RWPE1 (cell line): ENCODE measurements around the gene MED7.
A peak's percentile ranks its signal among the peaks of the same experiment; 100 is the strongest.

Experiments
- CTCF ChIA-PET: fragments of 350-600 bp; sonication (Branson Sonifier 250); formaldehyde crosslinking; extraction: SDS; loops from one replicate; lab custom pipeline; 2021; lab: Yijun Ruan, JAX
- POLR2A ChIA-PET: fragments of 400-600 bp; formaldehyde crosslinking; extraction: SDS; loops from one replicate; lab custom pipeline; 2020; ENCODE audit warnings: antibody characterized with exemption; ENCODE audit not compliant: low non-redundant PET; lab: Yijun Ruan, JAX
- DNase-seq: peaks from one replicate; pipeline ENCODE4 v3.0.0; 2012; ENCODE audit warnings: low spot score
- H3K27ac ChIP-seq: fragments of 450-650 bp; 2 replicates; pipeline ENCODE4 v1.5.1; 2017
- CTCF ChIP-seq: fragments of 450-650 bp; conservative IDR thresholded peaks from 2 replicates; pipeline ENCODE4 v1.5.1; 2017; ENCODE audit warnings: low read depth, mild to moderate bottlenecking

MED7 gene

GRCh38 chr5:157155297-157155696 is 12.6 kb upstream of the MED7 start:
- ChIA-PET POLR2A (interaction anchor here (0.7 kb wide), 1 partner anchor 20 kb away, joined by 3 read pairs; no protein-coding TSS in a partner anchor), CTCF (interaction anchor here (0.7 kb wide), 1 partner anchor 14 kb away, joined by 3 read pairs; no protein-coding TSS in a partner anchor)
- H3K27ac ChIP-seq, result no peak overlapping the region
- no peak for DNase-seq
- TF ChIP-seq CTCF, result no peak

- ChIA-PET POLR2A (no interaction called here), CTCF (no interaction called here)
- no peak for DNase-seq
- no peak overlapping the region for H3K27ac ChIP-seq
- TF ChIP-seq CTCF, result no peak
These were observed 8.3 kb upstream of the MED7 start for GRCh38 chr5:157150995-157151394.

GRCh38 chr5:157148734-157149615 is 6.3 kb upstream of the MED7 start:
- no peak overlapping the region for H3K27ac ChIP-seq
- POLR2A ChIA-PET, result no interaction called here
- peak; percentile 96 for TF ChIP-seq CTCF
- CTCF ChIA-PET, result interaction anchor here (0.5 to 1.4 kb wide), 29 partner anchors 9 to 1698 kb away, joined by 3 to 7 read pairs (median 3); no protein-coding TSS in a partner anchor
- peak; percentile 85 for DNase-seq

- DNase-seq, result peak; percentile 82
- no peak for TF ChIP-seq CTCF
- CTCF ChIA-PET, result interaction anchor here (0.6 to 1.0 kb wide), 4 partner anchors 111 to 600 kb away, joined by 3 to 4 read pairs (median 4); partner anchors contain the start of gene LSM11
- POLR2A ChIA-PET, result interaction anchor here (0.6 kb wide), 1 partner anchor 13 kb away, joined by 21 read pairs; no protein-coding TSS in a partner anchor
- peak overlapping the region; percentile 78 for H3K27ac ChIP-seq
These were observed 684 bp upstream of the MED7 start for GRCh38 chr5:157143127-157143971.

- no peak for DNase-seq
- CTCF ChIA-PET, result interaction anchor here (2.1 kb wide), 1 partner anchor 11 kb away, joined by 7 read pairs; no protein-coding TSS in a partner anchor
- no peak for TF ChIP-seq CTCF
- POLR2A ChIA-PET, result no interaction called here
- H3K27ac ChIP-seq, result no peak overlapping the region
These were observed 5.0 kb downstream of the MED7 start for GRCh38 chr5:157137691-157138090.

- ChIA-PET CTCF (interaction anchor here (0.6 to 1.3 kb wide), 5 partner anchors 17 to 1986 kb away, joined by 3 to 6 read pairs (median 3); no protein-coding TSS in a partner anchor), POLR2A (no interaction called here)
- H3K27ac ChIP-seq, result no peak overlapping the region
- 0 out of 2 replicates have a peak, but pooled peaks have one; percentile 1 for TF ChIP-seq CTCF
- DNase-seq, result no peak
These were observed 10.4 kb downstream of the MED7 start for GRCh38 chr5:157132281-157132612.
